Dendritic cell treated with granulocyte-macrophage colony-stimulating factor and Interleukin-4, amounts not matched to agents 40 ng/mL and 50 ng/mL, for 4 days (primary cell): ENCODE measurements around the gene NDUFA3.
A peak's percentile ranks its signal among the peaks of the same experiment; 100 is the strongest.

Experiments used
- H3K27ac Mint-ChIP-seq: one replicate; pipeline ENCODE4 v1.8.0; 2022; ENCODE audit warnings: mild to moderate bottlenecking, mixed read lengths
- H3K27me3 Mint-ChIP-seq: one replicate; pipeline ENCODE4 v1.8.0; 2022; ENCODE audit warnings: mild to moderate bottlenecking, mixed read lengths
- H3K36me3 Mint-ChIP-seq: one replicate; pipeline ENCODE4 v1.8.0; 2022; ENCODE audit warnings: low read depth, mixed read lengths
- H3K4me1 Mint-ChIP-seq: one replicate; pipeline ENCODE4 v1.8.0; 2022; ENCODE audit warnings: low read depth, mixed read lengths
- H3K4me3 Mint-ChIP-seq: one replicate; pipeline ENCODE4 v1.8.0; 2022; ENCODE audit warnings: mild to moderate bottlenecking, moderate library complexity, mixed read lengths
- H3K9me3 Mint-ChIP-seq: one replicate; pipeline ENCODE4 v1.8.0; 2022; ENCODE audit warnings: mixed read lengths
- intact Hi-C: fragments of 100-400 bp; cut with micrococcal nuclease; formaldehyde crosslinking; loops from one replicate; pipeline ENCODE4 v1.15.0; 2022

The NDUFA3 gene

DNA sequence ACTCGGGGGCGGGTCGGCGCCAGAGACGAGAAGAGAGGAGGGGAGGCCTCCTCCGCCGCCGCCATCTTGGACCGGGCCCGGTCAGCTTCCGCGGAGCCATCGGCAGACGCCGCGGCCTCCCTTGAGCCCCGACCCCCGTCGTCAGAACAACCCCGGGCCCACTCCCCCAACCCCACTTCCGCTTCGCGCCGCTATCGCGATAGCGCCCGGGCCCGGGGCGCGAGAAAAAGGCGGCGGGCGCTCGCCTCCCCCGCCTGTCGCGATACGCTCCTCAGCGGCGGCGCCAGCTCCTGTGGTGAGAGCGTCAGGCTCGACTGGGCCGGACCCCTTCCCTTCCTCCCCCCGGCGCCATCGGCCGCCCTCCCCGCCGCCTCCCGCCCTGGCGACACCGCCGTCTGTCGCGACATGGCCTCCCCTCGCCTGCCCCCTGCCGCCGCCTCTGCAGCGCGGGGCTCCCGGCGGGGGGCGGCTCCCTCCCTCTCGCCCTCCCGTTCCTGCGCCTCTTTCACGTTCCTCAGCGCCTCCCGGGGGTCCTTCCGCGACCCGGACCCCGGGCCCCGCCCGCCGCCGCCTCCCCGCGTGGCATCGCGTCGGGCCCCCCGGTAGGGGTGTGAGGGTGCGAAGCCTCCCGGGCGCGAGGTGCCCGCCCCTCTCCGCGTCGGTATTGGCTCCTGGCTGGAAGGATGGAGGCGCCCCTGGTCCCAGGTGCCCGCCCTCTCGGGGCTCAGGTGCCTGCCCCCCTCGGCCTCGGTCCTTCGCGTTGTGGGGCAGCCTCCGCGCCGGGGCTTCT lies 35.2 kb downstream of the NDUFA3 start, which contains the start of gene CNOT3:
TSS of gene CNOT3 (plus strand) at position 64 of the 790 bp plus-strand sequence. CDS start 5,217 bp downstream, outside the sequence.
- H3K9me3 Mint-ChIP-seq: no peaks in the 10 kb centered on the region
- H3K36me3 Mint-ChIP-seq: peaks cover 52% of the 10 kb centered on the region
- intact Hi-C loops: loop anchor here (1.0 to 2.0 kb wide), 3 partner anchors 21 to 269 kb away; partner anchors contain the start of genes LENG1 and NDUFA3
- peaks cover 58% of the 10 kb centered on the region for H3K4me1 Mint-ChIP-seq
- peak within 1 kb of the TSS; percentile 90 for H3K27ac Mint-ChIP-seq
- H3K27me3 Mint-ChIP-seq: peaks cover 9% of the 10 kb centered on the region
- H3K4me3 Mint-ChIP-seq: peak within 1 kb of the TSS; percentile 87

DNA sequence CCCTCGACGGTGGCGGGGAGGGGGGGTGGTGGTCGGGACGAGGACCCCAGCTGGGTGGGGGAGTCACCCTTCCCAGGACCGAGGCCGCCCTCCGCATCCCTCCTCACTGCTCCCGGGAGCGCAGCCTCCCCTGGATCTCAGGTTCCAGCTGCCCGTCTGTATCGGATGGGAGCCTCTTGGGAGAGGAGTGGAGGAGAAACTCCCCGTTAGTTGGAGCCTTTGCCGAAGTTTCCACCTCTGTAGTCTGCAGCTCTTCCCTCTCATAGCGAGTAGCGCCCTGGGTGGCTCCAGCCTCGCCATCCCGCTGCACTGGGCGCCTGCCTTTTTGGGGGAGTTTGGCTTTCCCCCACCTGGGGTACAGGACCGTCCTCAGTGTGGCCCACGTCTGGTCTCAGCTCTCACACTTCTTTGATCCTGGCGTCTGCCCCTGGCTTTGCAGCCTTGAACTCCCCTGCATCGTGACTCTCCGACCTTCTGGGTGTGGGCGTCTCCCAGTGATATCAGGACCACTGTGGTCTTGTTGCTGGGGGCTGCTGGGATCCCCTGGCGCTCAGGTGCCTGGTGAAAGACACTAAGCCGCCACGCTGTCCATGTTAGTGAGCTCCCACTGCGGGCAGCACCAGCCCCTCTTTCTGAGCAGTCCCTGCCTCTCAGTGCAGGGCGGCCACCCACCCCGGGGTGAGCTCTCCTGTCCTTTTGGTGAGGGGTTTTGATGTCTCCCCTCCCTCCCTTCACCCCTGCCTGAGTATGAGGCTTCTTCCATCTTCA lies 36.0 kb downstream of the NDUFA3 start:
- H3K27me3 Mint-ChIP-seq: peaks cover 9% of the 10 kb centered on the region
- H3K9me3 Mint-ChIP-seq: no peaks in the 10 kb centered on the region
- peak overlapping the region; percentile 87 for H3K4me3 Mint-ChIP-seq
- H3K4me1 Mint-ChIP-seq: peaks cover 66% of the 10 kb centered on the region
- H3K27ac Mint-ChIP-seq: peak overlapping the region; percentile 90
- intact Hi-C loops: no loop called here
- peaks cover 56% of the 10 kb centered on the region for H3K36me3 Mint-ChIP-seq

- Mint-ChIP-seq H3K36me3 (peaks cover 83% of the 10 kb centered on the region), H3K4me1 (peaks cover 69% of the 10 kb centered on the region), H3K27ac (no peak overlapping the region), H3K27me3 (no peaks in the 10 kb centered on the region), H3K9me3 (no peaks in the 10 kb centered on the region), H3K4me3 (no peak overlapping the region)
- intact Hi-C loops: no loop called here
Observed at GRCh38 chr19:54141356-54141755, 38.7 kb downstream of the NDUFA3 start.

GRCh38 chr19:54142166-54142780 lies 39.6 kb downstream of the NDUFA3 start:
- Mint-ChIP-seq H3K4me1 (peaks cover 63% of the 10 kb centered on the region), H3K27ac (peak overlapping the region; percentile 18), H3K9me3 (no peaks in the 10 kb centered on the region), H3K27me3 (no peaks in the 10 kb centered on the region), H3K4me3 (no peak overlapping the region), H3K36me3 (peaks cover 92% of the 10 kb centered on the region)
- intact Hi-C loops: no loop called here

DNA sequence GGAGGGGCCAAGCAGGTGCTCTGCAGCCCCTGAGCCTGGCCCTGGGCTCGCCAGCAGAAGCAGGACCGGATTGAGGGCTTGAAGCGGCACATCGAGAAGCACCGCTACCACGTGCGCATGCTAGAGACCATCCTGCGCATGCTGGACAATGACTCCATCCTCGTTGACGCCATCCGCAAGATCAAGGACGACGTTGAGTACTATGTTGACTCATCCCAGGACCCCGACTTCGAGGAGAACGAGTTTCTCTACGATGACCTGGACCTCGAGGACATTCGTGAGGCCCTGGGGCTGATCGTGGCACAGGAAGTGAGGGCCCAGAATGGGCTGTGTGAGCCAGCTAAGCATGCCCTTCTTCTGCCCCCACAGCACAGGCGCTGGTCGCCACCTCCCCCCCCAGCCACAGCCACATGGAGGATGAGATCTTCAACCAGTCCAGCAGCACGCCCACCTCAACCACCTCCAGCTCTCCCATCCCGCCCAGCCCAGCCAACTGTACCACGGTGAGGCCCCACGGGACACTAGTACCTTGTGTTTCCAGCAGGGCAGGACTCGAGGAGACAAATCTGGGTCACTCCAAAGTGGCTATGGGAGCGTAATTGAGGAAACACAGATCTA lies 43.0 kb downstream of the NDUFA3 start:
- peaks cover 94% of the 10 kb centered on the region for H3K36me3 Mint-ChIP-seq

DNA sequence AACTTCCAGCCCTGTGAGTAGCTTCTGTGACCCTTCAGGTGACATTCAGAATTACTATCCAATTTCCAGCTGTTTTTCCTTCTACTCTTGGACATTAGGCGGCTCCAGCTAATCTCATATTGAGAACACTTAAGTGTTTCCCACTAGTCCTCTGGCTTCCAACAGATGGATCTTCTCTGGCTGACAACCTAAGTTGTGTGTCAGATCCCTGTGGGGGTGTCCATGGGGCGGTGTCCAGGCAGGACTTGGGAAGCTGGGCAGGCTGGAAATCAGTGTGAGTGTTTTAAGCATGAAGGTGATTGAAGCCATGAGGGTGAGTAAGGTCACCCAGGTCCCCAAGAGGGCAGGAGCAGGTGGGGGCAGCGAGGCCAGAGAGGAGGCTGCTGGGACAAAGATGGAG lies 45.0 kb downstream of the NDUFA3 start:
- H3K27ac Mint-ChIP-seq: no peak overlapping the region
- intact Hi-C loops: no loop called here
- no peak overlapping the region for H3K4me3 Mint-ChIP-seq
- no peaks in the 10 kb centered on the region for H3K27me3 Mint-ChIP-seq
- H3K9me3 Mint-ChIP-seq: no peaks in the 10 kb centered on the region
- peaks cover 100% of the 10 kb centered on the region for H3K36me3 Mint-ChIP-seq
- peaks cover 26% of the 10 kb centered on the region for H3K4me1 Mint-ChIP-seq

More for the DNA sequence above, 43.0 kb downstream of the NDUFA3 start:
- H3K4me1 Mint-ChIP-seq: peaks cover 46% of the 10 kb centered on the region
- H3K4me3 Mint-ChIP-seq: no peak overlapping the region
- intact Hi-C loops: no loop called here
- H3K27ac Mint-ChIP-seq: no peak overlapping the region
- H3K27me3 Mint-ChIP-seq: no peaks in the 10 kb centered on the region
- no peaks in the 10 kb centered on the region for H3K9me3 Mint-ChIP-seq

DNA sequence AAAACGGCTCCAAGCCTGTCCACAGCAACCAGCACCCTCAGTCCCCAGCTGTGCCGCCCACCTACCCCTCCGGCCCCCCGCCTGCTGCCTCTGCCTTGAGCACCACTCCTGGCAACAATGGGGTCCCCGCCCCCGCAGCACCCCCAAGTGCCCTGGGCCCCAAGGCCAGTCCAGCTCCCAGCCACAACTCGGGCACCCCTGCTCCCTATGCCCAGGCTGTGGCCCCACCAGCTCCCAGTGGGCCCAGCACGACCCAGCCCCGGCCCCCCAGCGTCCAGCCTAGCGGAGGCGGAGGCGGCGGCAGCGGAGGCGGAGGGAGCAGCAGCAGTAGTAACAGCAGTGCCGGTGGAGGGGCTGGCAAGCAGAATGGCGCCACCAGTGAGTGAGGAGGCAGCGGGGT lies 45.5 kb downstream of the NDUFA3 start:
- Mint-ChIP-seq H3K4me3 (no peak overlapping the region), H3K27ac (no peak overlapping the region), H3K9me3 (no peaks in the 10 kb centered on the region), H3K36me3 (peaks cover 100% of the 10 kb centered on the region), H3K27me3 (no peaks in the 10 kb centered on the region), H3K4me1 (peaks cover 22% of the 10 kb centered on the region)
- intact Hi-C loops: no loop called here

- Mint-ChIP-seq H3K27ac (no peak overlapping the region), H3K4me1 (peaks cover 16% of the 10 kb centered on the region), H3K9me3 (no peaks in the 10 kb centered on the region), H3K4me3 (no peak overlapping the region), H3K36me3 (peaks cover 100% of the 10 kb centered on the region), H3K27me3 (no peaks in the 10 kb centered on the region)
- intact Hi-C loops: no loop called here
Observed at GRCh38 chr19:54149021-54149812, 46.6 kb downstream of the NDUFA3 start.

GRCh38 chr19:54151362-54152035 lies 48.8 kb downstream of the NDUFA3 start:
- intact Hi-C loops: no loop called here
- H3K36me3 Mint-ChIP-seq: peaks cover 100% of the 10 kb centered on the region
- no peak overlapping the region for H3K4me3 Mint-ChIP-seq
- peaks cover 13% of the 10 kb centered on the region for H3K4me1 Mint-ChIP-seq
- H3K9me3 Mint-ChIP-seq: no peaks in the 10 kb centered on the region
- H3K27ac Mint-ChIP-seq: peak overlapping the region; percentile 6
- H3K27me3 Mint-ChIP-seq: no peaks in the 10 kb centered on the region

- intact Hi-C loops: no loop called here
- no peak overlapping the region for H3K27ac Mint-ChIP-seq
- H3K36me3 Mint-ChIP-seq: peaks cover 100% of the 10 kb centered on the region
- H3K9me3 Mint-ChIP-seq: no peaks in the 10 kb centered on the region
- peaks cover 21% of the 10 kb centered on the region for H3K4me1 Mint-ChIP-seq
- no peak overlapping the region for H3K4me3 Mint-ChIP-seq
- H3K27me3 Mint-ChIP-seq: no peaks in the 10 kb centered on the region
Observed at GRCh38 chr19:54152267-54152666, 49.6 kb downstream of the NDUFA3 start.

DNA sequence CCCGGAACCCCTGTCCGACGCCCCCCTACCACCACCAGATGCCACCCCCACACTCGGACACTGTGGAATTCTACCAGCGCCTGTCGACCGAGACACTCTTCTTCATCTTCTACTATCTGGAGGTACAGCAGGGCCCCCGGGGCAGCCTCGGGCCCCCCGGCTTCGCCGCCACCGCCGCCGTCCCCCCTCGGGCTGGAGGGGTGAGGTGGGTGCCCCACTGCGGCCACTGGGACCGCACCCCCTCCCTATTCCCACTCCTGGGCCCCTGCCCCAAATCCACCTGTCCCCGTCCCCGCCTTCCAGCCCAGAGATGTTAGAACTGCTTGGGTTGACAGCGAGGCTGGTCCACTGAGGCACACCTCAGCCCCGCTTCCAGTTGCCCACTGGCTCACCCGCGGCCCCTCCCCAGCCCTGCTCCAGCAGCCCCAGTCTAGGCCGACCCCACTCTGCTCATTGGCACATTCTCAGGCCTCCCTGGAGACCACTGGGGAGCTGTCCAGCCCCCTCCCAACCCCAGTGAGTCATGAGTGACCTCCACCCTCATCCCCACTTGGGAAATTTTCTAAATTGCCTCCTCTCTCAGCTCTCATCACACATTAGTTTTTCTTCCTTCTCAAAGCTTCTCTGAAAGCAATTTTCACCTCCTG lies 50.3 kb downstream of the NDUFA3 start:
- H3K9me3 Mint-ChIP-seq: no peaks in the 10 kb centered on the region
- peak overlapping the region; percentile 17 for H3K27ac Mint-ChIP-seq
- no peak overlapping the region for H3K4me3 Mint-ChIP-seq
- intact Hi-C loops: no loop called here
- H3K36me3 Mint-ChIP-seq: peaks cover 100% of the 10 kb centered on the region
- peaks cover 26% of the 10 kb centered on the region for H3K4me1 Mint-ChIP-seq
- no peaks in the 10 kb centered on the region for H3K27me3 Mint-ChIP-seq

DNA sequence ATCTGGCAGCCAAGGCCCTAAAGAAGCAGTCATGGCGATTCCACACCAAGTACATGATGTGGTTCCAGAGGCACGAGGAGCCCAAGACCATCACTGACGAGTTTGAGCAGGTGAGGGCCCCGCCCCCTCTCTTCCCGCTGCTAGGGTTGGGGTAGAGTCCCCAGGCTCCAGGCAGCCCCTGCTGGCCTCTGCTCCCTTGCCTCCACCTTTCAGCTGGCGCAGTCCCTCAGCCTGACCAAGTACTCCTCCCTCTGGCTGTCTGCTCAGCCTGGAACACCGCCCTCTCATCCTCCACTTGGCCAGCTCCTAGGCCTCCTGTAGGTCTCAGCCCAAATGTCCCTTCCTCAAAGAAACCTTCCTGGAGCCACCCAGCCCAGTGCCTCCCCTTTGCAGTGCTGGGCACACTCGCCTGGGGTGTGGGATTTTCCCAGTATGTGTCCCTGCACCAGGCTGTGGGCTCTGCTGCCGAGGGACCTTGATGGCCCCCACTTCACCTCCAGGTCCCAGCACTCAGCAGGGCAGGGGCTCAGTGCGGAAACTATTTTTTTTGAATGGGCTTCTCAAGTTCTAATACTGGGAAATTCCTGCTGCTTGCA lies 51.2 kb downstream of the NDUFA3 start:
- H3K4me3 Mint-ChIP-seq: no peak overlapping the region
- peak overlapping the region; percentile 17 for H3K27ac Mint-ChIP-seq
- intact Hi-C loops: no loop called here
- no peaks in the 10 kb centered on the region for H3K27me3 Mint-ChIP-seq
- peaks cover 35% of the 10 kb centered on the region for H3K4me1 Mint-ChIP-seq
- no peaks in the 10 kb centered on the region for H3K9me3 Mint-ChIP-seq
- peaks cover 99% of the 10 kb centered on the region for H3K36me3 Mint-ChIP-seq
